ENCODE measurements around the gene B3GALT4.

B3GALT4 gene

DNA sequence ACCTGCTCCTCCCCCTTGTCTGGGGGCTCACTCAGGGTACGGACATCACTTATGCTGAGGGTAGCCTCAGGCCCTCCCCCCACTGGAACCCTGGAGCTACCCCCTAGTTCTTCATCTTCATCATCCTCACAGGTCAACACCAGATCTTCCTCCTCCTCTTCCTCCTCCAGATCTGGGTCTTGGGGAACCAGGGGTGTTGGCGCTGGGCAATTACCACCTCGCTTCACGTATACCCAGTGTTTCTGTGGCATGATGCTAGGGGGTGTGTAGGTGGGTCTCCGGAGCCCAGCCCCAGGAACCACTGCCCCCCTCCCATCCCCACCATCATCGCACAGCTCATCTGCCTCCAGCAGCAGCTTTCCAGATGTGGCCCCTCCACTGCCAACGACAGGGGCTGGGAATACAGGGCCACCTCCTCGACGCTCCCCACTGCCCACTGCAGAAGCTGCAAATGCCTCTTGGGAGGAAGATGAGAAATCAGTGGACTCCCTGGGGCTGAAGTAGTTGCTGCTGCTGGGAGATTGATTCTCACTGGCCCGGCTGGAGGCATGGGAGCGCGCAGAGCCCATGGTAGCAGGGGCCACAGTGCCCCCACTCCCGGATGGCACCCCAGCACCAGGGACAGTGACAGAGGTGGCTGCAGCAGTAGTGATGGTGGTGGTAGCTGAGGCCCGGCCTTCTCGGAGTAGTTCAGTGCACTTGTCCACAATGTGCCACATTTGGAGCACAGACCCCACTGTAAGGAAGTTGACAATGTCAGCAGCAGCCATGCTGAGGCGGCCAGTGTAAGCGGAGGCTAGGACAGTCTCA lies 39.1 kb downstream of the B3GALT4 start:
- DNase-seq: no peak

DNA sequence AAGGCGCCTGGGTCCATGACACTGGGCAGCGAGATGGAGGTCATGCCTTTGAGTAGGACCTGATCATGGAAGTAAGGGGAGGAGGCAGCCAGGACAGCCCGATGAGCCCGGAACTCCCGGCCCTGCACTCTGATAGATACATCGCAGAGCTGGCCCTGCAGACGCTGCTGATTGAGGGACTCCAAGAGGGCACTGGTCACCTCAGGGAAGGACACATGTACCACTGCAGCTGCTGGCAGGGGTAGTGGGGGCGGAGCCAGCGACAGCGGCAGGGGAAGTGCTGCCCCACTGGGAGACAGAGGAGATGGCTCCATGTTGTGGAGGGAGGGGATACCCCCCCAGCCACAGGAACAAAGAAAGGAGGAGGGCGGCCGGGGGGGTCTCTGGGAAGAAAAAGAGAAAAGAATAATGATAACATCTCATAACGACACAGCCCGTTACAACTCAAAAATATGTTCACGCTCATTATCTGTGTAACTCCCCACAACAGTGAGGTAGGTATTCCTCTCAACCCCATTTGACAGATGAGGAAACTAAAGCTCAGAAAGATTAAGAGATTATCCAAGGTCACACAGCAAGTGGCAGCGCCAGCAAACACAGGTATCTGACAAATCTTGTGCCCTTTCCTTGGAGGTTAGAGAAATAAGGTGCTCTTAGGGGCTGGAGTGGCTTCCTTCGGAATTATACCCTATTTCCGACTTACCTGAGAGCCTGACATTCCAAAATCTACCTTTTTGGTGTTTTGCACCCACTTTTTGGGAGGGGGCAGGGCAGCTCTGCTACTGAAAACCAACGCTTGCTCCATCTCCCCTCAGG lies 39.9 kb downstream of the B3GALT4 start:
- no peak for DNase-seq

DNA sequence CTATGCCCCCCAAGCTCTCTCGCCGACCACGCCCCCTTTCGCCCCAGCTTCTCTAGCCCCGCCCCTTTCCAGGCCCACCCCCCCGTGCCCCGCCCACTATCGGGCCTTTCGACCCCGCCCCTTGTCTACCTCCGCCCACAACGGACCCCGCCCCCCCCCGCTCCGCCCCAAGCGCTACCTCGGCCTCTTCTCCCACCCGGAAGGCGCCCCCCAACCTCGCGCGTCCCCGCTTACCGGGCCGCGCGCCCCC lies 40.4 kb downstream of the B3GALT4 start:
- no peak for DNase-seq

DNA sequence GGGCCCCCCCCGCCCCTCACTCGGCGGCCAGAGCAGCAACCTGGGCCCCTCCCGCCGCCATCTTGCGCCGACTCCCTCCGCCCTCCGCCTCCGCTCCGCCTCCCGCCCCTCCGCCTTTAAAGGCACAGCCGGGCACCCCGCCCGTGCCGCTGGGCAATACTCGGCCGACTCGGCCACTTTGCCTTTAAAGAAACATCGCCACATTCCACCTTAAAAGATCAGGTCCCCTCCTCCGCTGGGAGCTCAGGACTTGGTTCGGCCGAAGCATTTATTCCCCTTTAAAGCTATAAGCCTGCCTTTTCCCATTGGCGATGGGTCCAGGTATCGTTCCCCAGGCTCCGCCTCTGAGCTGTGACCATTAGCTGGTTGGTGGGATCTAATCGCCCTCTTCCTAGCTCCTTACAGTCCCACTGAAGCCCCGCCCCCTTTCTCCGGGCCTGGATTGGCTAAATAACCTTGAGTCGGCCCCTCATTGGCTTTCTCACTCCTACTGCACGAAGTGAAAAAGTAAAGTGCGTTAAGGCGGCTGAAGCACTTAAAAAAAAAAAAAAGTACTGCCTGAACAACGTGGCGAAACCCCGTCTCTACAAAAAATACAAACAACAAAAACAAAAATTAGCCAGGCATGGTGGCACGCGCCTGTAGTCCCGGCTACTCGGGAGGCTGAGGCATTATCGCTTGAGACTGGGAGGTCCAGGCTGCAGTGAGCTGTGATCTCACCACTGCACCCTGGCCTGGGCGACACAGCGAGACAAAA lies 40.9 kb downstream of the B3GALT4 start, which contains the start of gene ZBTB22:
Gene ZBTB22, minus strand, starts transcription at position 76 of the 757 bp plus-strand sequence. CDS start 828 bp downstream, outside the sequence.
- peak; percentile 87 for DNase-seq

DNA sequence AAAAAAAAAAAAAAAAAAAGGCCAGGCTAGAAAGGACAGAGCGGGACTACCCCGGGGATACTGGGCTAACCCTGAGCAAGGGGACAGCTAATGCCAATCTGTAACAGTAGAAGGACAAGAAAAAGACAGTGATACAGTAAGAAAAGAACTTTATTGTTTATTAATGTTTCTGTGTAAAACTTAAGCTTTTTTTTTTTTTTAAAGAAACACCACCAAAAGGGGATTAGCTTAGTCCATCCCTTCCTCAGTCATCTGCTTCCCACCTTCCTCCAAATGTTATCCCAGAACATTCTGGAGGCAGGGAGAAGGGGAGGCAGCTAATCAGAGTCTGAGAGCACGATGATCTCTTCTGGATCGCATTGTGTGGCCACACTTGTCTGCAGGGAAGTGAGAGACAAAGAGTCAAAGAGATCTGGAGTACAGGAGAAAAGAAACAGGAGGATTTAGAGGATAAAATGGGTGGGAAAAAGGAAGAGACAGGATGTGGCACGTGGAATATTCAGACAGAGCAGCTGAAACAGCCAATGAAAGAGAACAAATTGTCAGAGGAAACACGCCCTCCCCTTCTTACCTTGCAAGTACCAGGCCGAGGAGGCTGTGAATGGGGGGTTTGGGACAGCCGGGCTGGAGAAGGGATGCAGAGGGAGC lies 41.6 kb downstream of the B3GALT4 start:
- no peak for DNase-seq

DNA sequence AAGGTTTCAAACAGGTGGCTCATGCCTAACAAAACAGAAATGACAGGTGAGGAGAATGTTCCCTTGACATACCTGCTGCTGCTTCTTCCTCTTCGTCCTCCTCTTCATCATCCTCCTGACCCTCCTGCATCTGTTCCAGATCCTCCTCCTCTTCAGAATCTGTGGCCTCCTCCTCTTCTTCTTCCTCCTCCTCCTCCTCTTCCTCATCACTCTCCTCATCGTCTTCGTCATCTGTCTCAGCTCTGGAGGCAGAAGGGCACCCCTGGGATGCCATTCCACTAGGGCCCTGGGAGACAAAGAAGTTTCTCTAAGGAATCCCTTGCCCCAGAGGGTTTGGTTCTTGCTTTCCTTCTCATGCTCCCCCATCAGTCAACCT lies 43.0 kb downstream of the B3GALT4 start:
- no peak for DNase-seq

DNA sequence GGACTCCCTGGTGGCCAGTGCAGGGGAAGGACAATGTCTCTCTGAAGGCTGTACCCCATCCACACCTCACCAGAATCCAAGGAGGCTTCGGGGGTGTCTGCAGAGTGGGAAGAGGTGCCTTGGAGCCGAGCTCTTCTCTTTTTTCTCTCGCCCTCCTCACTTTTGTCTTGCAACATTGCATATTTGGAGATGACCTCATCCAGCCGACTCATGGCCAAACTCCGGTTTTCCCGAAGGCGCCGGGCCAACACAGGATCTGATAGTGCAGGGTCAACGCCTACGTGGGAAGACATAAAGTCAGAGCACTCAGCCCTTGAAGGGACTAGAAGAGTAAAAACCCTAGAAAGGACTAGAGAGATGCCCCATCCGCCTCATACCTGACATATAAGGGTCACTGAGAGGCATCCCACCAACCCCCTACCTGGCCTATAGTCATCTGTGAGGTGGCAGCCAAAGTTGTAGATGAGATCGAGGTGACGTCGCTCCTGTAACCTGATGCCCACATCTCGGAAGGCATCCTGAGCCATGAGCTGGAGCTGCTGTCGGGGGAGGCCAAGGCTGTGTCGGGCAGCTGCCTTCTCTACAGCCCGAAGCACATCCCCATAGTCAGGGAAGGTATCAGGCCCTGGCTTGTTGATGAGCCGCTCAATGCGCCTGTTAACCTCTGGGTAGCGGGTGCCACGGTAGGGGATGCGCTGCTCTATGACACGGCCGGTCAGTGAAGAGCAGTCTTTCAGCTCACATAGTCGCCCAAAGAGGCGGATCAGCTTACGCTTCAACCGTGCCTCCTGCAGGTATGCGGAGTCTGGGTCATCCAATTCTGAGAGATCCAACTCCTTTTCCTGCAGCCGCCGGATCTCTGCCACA lies 43.6 kb downstream of the B3GALT4 start:
- no peak for DNase-seq

DNA sequence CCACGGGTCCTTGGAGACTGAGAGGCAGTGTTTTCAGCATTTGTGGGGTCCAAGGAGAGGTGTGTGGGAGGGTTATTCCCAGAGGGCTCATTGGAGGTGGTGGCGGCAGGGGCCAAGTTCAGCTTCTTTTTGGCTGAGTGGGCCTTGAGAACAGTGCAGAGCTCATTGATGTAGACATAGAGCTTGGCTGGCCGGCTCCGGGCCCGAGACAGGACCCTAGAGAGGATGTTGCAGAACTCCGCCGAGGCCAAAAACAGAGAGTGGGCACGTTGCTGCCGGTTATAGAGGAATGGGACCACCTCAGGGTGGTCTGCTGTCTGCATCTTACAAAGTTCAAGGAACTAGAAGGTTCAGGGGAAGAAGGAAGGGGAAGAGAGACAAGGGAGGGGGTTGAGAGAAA lies 44.3 kb downstream of the B3GALT4 start:
- no peak for DNase-seq

DNA sequence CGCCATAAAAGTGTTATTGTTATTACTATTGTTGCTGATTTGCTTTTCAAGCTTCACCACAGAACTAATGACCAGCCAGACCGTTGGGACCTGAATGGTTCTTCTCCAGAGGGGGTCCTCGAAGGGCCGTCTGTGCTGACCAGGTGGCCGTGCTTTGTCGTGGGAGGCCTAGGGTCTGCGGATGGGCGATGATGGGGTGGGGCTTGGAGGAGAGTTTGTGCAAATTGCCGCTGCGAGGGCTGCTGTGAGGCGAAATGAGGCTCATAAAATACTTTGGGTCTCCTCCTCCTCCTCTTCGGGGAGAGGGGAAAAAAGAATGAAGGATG lies 46.7 kb downstream of the B3GALT4 start:
- DNase-seq: no peak

DNA sequence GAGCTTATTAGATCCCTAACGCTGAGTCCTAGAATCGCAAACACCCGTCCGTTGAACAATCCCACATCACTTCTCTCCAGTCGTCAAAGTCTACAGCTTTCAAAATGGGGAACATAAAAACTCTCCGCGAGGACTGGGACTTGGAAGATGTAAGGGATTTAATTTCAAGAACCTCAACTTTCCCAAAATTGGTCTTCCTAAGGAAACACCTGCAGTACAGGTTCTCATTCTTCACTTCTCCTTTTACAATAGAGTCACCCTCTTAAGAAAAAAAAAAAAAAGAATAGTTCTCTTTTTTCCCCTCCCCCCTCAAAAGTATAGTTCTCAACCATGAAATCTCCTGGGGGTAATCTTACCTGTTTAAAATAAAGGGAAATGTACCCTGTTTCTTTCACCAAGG lies 47.2 kb downstream of the B3GALT4 start:
- no peak for DNase-seq

Data from NCI-H2081 treated with DMSO at 0.1 percent for 48 hours (cell line).